ENCODE measurements around the gene TMEM18. TPM values are rescaled to one million over a fixed set of nuclear protein-coding genes. Genes with fewer than 3 reads are reported as not detected.

The TMEM18 gene
- total and polyA plus RNA-seq, 2 of the 13 experiments (the other 11 are each of a cell fraction or from before 2014, with no cell fraction given): 45.9 to 49.4 TPM

- TF ChIP-seq ZNF512 (CRISPR knock-in tag; IDR thresholded peaks at IDR 0.05): no peak
- no peak for TF ChIP-seq MTF1 (CRISPR knock-in tag; IDR thresholded peaks at IDR 0.05)
- TF ChIP-seq RNF219 (CRISPR knock-in tag; IDR thresholded peaks at IDR 0.05): no peak
- no peak for TF ChIP-seq ZNF296 (CRISPR knock-in tag; conservative IDR thresholded peaks at IDR 0.05)
- TF ChIP-seq XRCC5 (optimal IDR thresholded peaks at IDR 0.05; ENCODE audit: low read length): no peak
- TF ChIP-seq ZNF326 (CRISPR knock-in tag; IDR thresholded peaks at IDR 0.05; ENCODE audit: borderline replicate concordance): no peak
- TF ChIP-seq NFE2L2 (IDR thresholded peaks at IDR 0.05; ENCODE audit: low read length): no peak
- TF ChIP-seq FOXP1 (IDR thresholded peaks at IDR 0.05): no peak
- TF ChIP-seq FOXP1 (CRISPR knock-in tag; IDR thresholded peaks at IDR 0.05): no peak
- 0 out of 2 replicates have a peak, but pooled peaks have one; percentile 32 for TF ChIP-seq ZFP91 (CRISPR knock-in tag; IDR thresholded peaks at IDR 0.05; ENCODE audit: borderline replicate concordance)
- no peak for TF ChIP-seq PRDM4 (CRISPR knock-in tag; IDR thresholded peaks at IDR 0.05; ENCODE audit: borderline replicate concordance)
- no peak for TF ChIP-seq PHF20 (CRISPR knock-in tag; IDR thresholded peaks at IDR 0.05)
- TF ChIP-seq ATF6 (CRISPR knock-in tag; conservative IDR thresholded peaks at IDR 0.05): no peak
- 0 out of 2 replicates have a peak, but pooled peaks have one; percentile 16 for TF ChIP-seq SRY (CRISPR knock-in tag; IDR thresholded peaks at IDR 0.05)
- TF ChIP-seq ZNF232 (CRISPR knock-in tag; IDR thresholded peaks at IDR 0.05; ENCODE audit: borderline replicate concordance): no peak
- no peak for TF ChIP-seq ZNF235 (CRISPR knock-in tag; IDR thresholded peaks at IDR 0.05; ENCODE audit: borderline replicate concordance)
- TF ChIP-seq HOMEZ (CRISPR knock-in tag; IDR thresholded peaks at IDR 0.05; ENCODE audit: low read depth): no peak
- TF ChIP-seq ZNF274 (CRISPR knock-in tag; IDR thresholded peaks at IDR 0.05): 0 out of 2 replicates have a peak, but pooled peaks have one; percentile 52
These were observed 1.1 kb downstream of the TMEM18 start (continued) for GRCh38 chr2:675982-676646.

Measured in HepG2 (cell line).